DND-41 (cell line): ENCODE measurements around the gene PPP1CB.

Source experiments
- ATAC-seq: fragments of 200-7000 bp; cut with Tn5 transposase; 3 replicates; pipeline ENCODE4 v1.9.1; 2021; ENCODE audit warnings: low read depth; ENCODE audit not compliant: insufficient read depth
- DNase-seq: peaks from one replicate; pipeline ENCODE4 v3.0.0-alpha.2; 2020
- H2AFZ ChIP-seq: 2 replicates; pipeline ENCODE4 v1.6.0; 2012; ENCODE audit warnings: low read depth, low read length
- H3K27ac ChIP-seq: 2 replicates; pipeline ENCODE4 v1.5.1; 2012; ENCODE audit warnings: low read length, inconsistent platforms
- H3K27me3 ChIP-seq: fragments of 200-600 bp; sonication (generic); 2 replicates; pipeline ENCODE4 v1.6.0; 2012; ENCODE audit warnings: low read length, mild to moderate bottlenecking, inconsistent platforms; ENCODE audit not compliant: insufficient read depth, poor library complexity
- H3K36me3 ChIP-seq: 2 replicates; pipeline ENCODE4 v1.5.1; 2012; ENCODE audit warnings: low read length, inconsistent platforms; ENCODE audit not compliant: insufficient read depth
- H3K4me1 ChIP-seq: 2 replicates; pipeline ENCODE4 v1.5.1; 2012; ENCODE audit warnings: mild to moderate bottlenecking, low read length; ENCODE audit not compliant: insufficient read depth
- H3K4me2 ChIP-seq: 2 replicates; pipeline ENCODE4 v1.6.0; 2012; ENCODE audit warnings: mild to moderate bottlenecking, moderate library complexity, low read length, inconsistent platforms; ENCODE audit not compliant: insufficient read depth
- H3K4me3 ChIP-seq, 2 experiments: fragments of 200-600 bp in 1 of 2; shearing (Covaris generic) in 1 of 2; 2 replicates each; pipeline ENCODE4 v1.5.1; 2012 to 2016; ENCODE audit warnings: inconsistent platforms in 2 of 2, low read length in 2 of 2, mild to moderate bottlenecking in 2 of 2, low read depth in 1 of 2, moderate library complexity in 1 of 2
- H3K79me2 ChIP-seq: 2 replicates; pipeline ENCODE4 v1.6.0; 2012; ENCODE audit warnings: low read length, inconsistent platforms; ENCODE audit not compliant: insufficient read depth
- H3K9ac ChIP-seq: 2 replicates; pipeline ENCODE4 v1.6.0; 2012; ENCODE audit warnings: low read depth, mild to moderate bottlenecking, inconsistent platforms, low read length, moderate library complexity
- H3K9me3 ChIP-seq: 2 replicates; pipeline ENCODE4 v1.5.1; 2012; ENCODE audit warnings: low read length, moderate library complexity, mild to moderate bottlenecking, inconsistent platforms; ENCODE audit not compliant: insufficient read depth, severe bottlenecking
- H4K20me1 ChIP-seq: 2 replicates; pipeline ENCODE4 v1.6.0; 2012; ENCODE audit warnings: low read length; ENCODE audit not compliant: insufficient read depth
- EZH2 ChIP-seq: IDR thresholded peaks from 3 replicates; pipeline ENCODE4 v1.6.1; 2012; ENCODE audit warnings: borderline replicate concordance, low read depth, mild to moderate bottlenecking, moderate library complexity, low read length, inconsistent platforms; ENCODE audit not compliant: severe bottlenecking
- TF ChIP-seq, protein P1 (sequence below): IDR thresholded peaks from 2 replicates; pipeline ENCODE4 v1.5.1; 2012; ENCODE audit warnings: borderline replicate concordance, low read length, moderate library complexity, mild to moderate bottlenecking; ENCODE audit not compliant: poor library complexity, severe bottlenecking; ENCODE audit errors: extremely low read depth

The PPP1CB gene

DNA sequence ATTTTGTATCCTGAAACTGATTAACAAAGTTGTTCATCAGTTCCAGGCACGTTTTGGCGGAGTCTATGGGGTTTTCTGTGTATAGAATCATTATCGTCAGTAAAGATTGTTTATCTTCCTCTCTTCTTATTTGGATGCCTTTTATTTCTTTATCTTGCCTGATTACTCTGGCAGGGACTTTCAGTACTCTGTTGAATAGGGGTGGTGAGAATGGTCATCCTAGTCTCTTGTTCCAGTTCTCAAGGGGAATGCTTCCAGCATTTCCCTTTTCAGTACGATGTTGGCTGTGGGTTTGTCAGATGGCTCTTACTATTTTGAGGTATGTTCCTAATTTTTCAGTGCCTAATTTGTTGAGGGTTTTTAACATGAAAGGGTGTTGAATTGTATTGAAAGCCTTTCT, 45.0 kb downstream of the PPP1CB start:
- Histone ChIP-seq H4K20me1 (no peaks in the 10 kb centered on the region; the same call in 1 of the 2 replicates), H3K4me3 (no peak overlapping the region), H3K9ac (no peak overlapping the region), H3K4me1 (no peaks in the 10 kb centered on the region), H3K27ac (no peak overlapping the region), H3K9me3 (no peaks in the 10 kb centered on the region), H3K27me3 (no peaks in the 10 kb centered on the region), H3K4me2 (no peak overlapping the region), H3K36me3 (peaks cover 92% of the 10 kb centered on the region), H2AFZ (no peak overlapping the region), H3K79me2 (peaks cover 28% of the 10 kb centered on the region; the same call in 1 of the 2 replicates)
- ATAC-seq (no peak), DNase-seq (no peak)
- TF ChIP-seq, protein P1, sequence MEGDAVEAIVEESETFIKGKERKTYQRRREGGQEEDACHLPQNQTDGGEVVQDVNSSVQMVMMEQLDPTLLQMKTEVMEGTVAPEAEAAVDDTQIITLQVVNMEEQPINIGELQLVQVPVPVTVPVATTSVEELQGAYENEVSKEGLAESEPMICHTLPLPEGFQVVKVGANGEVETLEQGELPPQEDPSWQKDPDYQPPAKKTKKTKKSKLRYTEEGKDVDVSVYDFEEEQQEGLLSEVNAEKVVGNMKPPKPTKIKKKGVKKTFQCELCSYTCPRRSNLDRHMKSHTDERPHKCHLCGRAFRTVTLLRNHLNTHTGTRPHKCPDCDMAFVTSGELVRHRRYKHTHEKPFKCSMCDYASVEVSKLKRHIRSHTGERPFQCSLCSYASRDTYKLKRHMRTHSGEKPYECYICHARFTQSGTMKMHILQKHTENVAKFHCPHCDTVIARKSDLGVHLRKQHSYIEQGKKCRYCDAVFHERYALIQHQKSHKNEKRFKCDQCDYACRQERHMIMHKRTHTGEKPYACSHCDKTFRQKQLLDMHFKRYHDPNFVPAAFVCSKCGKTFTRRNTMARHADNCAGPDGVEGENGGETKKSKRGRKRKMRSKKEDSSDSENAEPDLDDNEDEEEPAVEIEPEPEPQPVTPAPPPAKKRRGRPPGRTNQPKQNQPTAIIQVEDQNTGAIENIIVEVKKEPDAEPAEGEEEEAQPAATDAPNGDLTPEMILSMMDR, result no peak
- no peak for TF ChIP-seq EZH2

DNA sequence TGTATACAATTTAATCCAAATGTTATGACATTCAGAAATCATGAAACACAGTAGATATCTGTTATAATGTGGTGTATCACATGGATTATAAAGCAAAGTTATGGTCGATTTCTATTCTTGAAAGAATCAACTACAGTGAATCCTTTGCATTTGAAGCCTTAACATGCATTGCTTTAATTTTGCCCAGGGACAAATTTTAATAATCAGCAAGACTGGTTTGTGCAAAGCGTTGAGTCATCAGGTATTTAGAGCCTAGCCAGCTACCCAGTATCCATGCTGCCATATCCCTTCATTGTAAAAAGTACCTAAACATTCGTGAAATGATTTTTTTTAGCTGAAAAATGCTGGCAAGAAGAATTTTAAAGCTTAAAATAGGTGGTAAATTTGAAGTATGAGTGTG, 50.1 kb downstream of the PPP1CB start:
- no peaks in the 10 kb centered on the region for H3K27me3 ChIP-seq
- no peak overlapping the region for H3K27ac ChIP-seq
- TF ChIP-seq EZH2, result no peak
- TF ChIP-seq, protein P1, result no peak
- H3K4me3 ChIP-seq, result no peak overlapping the region
- peaks cover 10% of the 10 kb centered on the region; the same call in 1 of the 2 replicates for H3K79me2 ChIP-seq
- DNase-seq, result no peak
- H3K36me3 ChIP-seq, result peaks cover 74% of the 10 kb centered on the region
- H3K9me3 ChIP-seq, result no peaks in the 10 kb centered on the region
- no peak overlapping the region for H2AFZ ChIP-seq
- no peaks in the 10 kb centered on the region for H3K4me1 ChIP-seq
- H4K20me1 ChIP-seq, result no peaks in the 10 kb centered on the region; the same call in 1 of the 2 replicates
- no peak overlapping the region for H3K4me2 ChIP-seq
- no peak overlapping the region for H3K9ac ChIP-seq
- ATAC-seq, result no peak

DNA sequence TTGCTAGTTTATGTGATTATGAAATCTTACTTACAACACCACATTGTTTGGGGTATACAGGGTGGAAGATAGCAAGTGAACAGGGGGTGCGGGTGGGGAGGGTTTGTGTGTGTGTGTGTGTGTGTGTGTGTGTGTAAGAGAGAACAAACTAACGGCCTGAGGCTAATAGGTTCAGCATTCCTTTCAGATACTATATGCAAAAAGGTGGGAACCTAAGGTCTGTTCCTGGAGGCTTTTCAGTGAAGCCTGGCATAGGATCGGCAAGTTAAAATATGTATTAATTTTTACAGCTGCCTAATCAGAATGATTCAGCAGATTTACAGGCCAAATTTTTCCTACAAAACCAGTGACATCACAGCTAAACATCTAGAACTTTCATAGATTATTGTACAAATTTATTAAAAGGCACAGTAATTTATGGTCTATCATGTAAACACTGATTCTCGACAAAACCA, 51.4 kb downstream of the PPP1CB start:
- no peak overlapping the region for H3K9ac ChIP-seq
- H2AFZ ChIP-seq, result no peak overlapping the region
- ATAC-seq, result no peak
- H3K4me1 ChIP-seq, result no peaks in the 10 kb centered on the region
- TF ChIP-seq, protein P1, result no peak
- no peak for TF ChIP-seq EZH2
- no peak overlapping the region for H3K27ac ChIP-seq
- no peak overlapping the region for H3K4me2 ChIP-seq
- peaks cover 62% of the 10 kb centered on the region for H3K36me3 ChIP-seq
- H4K20me1 ChIP-seq, result no peaks in the 10 kb centered on the region; the same call in 1 of the 2 replicates
- H3K79me2 ChIP-seq, result peaks cover 2% of the 10 kb centered on the region; the same call in 1 of the 2 replicates
- no peak overlapping the region for H3K4me3 ChIP-seq
- H3K9me3 ChIP-seq, result no peaks in the 10 kb centered on the region
- no peaks in the 10 kb centered on the region for H3K27me3 ChIP-seq
- DNase-seq, result no peak

DNA sequence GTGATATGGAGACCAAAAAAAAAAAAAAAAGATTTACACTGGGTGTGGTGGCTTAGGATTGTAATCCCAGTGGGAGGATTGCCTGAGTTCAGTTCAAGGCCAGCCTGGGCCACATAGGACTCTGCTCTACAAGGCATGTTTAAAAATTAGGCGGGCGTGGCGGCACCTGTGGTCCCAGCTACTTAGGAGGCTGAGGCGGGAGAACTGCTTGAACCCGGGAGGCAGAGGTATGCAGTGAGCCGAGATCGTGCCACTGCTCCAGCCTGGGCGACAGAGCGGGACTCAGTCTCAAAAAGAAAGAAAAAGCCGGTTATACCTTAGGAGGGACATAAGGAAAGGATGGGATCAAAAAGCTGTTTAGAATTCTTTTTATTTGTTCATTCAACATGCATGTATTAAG, 58.3 kb downstream of the PPP1CB start:
- H3K4me1 ChIP-seq, result no peaks in the 10 kb centered on the region
- no peak overlapping the region for H3K9ac ChIP-seq
- peaks cover 11% of the 10 kb centered on the region; the same call in 1 of the 2 replicates for H3K36me3 ChIP-seq
- H2AFZ ChIP-seq, result no peak overlapping the region
- no peaks in the 10 kb centered on the region for H3K9me3 ChIP-seq
- H3K27ac ChIP-seq, result no peak overlapping the region
- no peak for DNase-seq
- no peak overlapping the region for H3K4me3 ChIP-seq
- no peak for ATAC-seq
- no peaks in the 10 kb centered on the region for H3K27me3 ChIP-seq
- H3K4me2 ChIP-seq, result no peak overlapping the region
- TF ChIP-seq EZH2, result no peak
- TF ChIP-seq, protein P1, result no peak
- H3K79me2 ChIP-seq, result no peaks in the 10 kb centered on the region
- H4K20me1 ChIP-seq, result no peaks in the 10 kb centered on the region
